Activated CD8-positive, alpha-beta T cell treated with anti-CD3 and anti-CD28 coated beads for 36 hours (primary cell): ENCODE results near the gene ZFHX3. TPM values are rescaled to one million over a fixed set of nuclear protein-coding genes. Genes with fewer than 3 reads are reported as not detected.

ENCODE experiments used
- ATAC-seq: fragments of 200-7000 bp; cut with Tn5 transposase; one replicate; pipeline ENCODE4 v1.10.0; 2021; ENCODE audit warnings: mild to moderate bottlenecking, moderate library complexity
- CTCF ChIA-PET: fragments of 350-600 bp; sonication (Branson Sonifier 250); formaldehyde crosslinking; loops from one replicate; lab custom pipeline; 2021; ENCODE audit warnings: antibody characterized with exemption; lab: Charles Lee
- POLR2A ChIA-PET: fragments of 350-600 bp; sonication (Branson Sonifier 250); formaldehyde crosslinking; loops from one replicate; lab custom pipeline; 2021; ENCODE audit warnings: antibody characterized with exemption; lab: Charles Lee
- DNase-seq: peaks from one replicate; pipeline ENCODE4 v3.0.0-alpha.2; 2020
- H3K27ac Mint-ChIP-seq: one replicate; pipeline ENCODE4 v1.8.0; 2021; ENCODE audit warnings: mild to moderate bottlenecking, mixed read lengths
- H3K27me3 Mint-ChIP-seq: one replicate; pipeline ENCODE4 v1.8.0; 2021; ENCODE audit warnings: mixed read lengths
- H3K36me3 Mint-ChIP-seq: one replicate; pipeline ENCODE4 v1.8.0; 2021; ENCODE audit warnings: low read depth, mixed read lengths
- H3K4me1 Mint-ChIP-seq: one replicate; pipeline ENCODE4 v1.8.0; 2021; ENCODE audit warnings: low read depth, mixed read lengths
- H3K4me3 Mint-ChIP-seq: one replicate; pipeline ENCODE4 v1.8.0; 2021; ENCODE audit warnings: mild to moderate bottlenecking, moderate library complexity, mixed read lengths
- H3K9me3 Mint-ChIP-seq: one replicate; pipeline ENCODE4 v1.8.0; 2021; ENCODE audit warnings: mixed read lengths
- intact Hi-C: fragments of 100-400 bp; cut with micrococcal nuclease; formaldehyde crosslinking; loops from one replicate; pipeline ENCODE4 v1.10.0; 2022
- total RNA-seq, 2 experiments: library from RNA; stranded (reverse); gene quantifications; one replicate each; pipeline ENCODE4 v1.2.3, GENCODE V29; 2021
- TF ChIP-seq, protein P1 (sequence below): fragments of 200-600 bp; IDR thresholded peaks from one replicate; pipeline ENCODE4 v1.8.0; 2022; ENCODE audit warnings: antibody characterized with exemption, mild to moderate bottlenecking

ZFHX3 gene
- total RNA-seq, 2 experiments from 2014 or later: 0.16 to 0.25 TPM

DNA sequence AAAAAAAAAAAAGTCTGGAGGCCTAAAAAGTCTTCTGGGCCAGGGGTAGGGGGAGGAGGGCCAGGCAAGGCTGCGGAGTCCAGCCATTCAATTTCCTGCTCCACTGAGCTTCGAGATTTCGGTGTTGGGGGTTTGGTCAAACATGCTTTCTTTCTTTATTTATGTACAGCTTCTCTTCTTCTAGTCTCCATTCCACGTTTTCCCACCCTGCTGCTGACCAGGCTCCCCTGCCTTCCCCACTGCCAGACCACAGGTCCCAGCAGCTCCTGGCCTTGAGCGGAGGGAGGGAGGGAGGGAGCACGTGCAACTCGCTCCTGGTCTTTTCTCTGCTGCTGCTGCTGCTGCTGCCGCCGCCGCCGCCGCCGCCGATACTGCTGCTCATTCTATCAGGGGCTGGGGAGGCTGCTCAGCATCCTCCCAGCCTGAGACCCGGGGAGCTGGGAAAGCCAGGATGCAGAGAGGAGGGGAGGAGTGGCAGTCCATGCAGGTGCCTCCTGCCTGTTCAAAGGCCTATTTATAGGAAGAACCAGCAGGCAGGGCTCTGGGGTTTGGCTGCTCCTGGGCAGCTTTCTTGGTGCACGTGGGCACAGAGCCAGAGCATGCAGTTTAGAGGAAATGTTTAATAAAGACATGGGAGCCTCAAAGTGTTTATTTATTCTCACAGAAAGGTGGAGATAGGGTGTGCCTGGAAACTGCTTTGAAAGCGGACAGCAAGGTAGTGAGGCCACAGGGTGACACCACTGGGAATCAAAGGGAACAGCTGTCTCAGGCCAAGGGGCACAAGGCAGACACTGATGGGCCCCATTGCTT is 23.4 kb upstream of the ZFHX3 start:
- ChIA-PET CTCF (no interaction called here), POLR2A (no interaction called here)
- no peak overlapping the region for H3K27ac Mint-ChIP-seq
- no peaks in the 10 kb centered on the region for H3K36me3 Mint-ChIP-seq
- peaks cover 4% of the 10 kb centered on the region for H3K4me1 Mint-ChIP-seq
- TF ChIP-seq, protein P1, sequence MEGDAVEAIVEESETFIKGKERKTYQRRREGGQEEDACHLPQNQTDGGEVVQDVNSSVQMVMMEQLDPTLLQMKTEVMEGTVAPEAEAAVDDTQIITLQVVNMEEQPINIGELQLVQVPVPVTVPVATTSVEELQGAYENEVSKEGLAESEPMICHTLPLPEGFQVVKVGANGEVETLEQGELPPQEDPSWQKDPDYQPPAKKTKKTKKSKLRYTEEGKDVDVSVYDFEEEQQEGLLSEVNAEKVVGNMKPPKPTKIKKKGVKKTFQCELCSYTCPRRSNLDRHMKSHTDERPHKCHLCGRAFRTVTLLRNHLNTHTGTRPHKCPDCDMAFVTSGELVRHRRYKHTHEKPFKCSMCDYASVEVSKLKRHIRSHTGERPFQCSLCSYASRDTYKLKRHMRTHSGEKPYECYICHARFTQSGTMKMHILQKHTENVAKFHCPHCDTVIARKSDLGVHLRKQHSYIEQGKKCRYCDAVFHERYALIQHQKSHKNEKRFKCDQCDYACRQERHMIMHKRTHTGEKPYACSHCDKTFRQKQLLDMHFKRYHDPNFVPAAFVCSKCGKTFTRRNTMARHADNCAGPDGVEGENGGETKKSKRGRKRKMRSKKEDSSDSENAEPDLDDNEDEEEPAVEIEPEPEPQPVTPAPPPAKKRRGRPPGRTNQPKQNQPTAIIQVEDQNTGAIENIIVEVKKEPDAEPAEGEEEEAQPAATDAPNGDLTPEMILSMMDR: no peak
- H3K4me3 Mint-ChIP-seq: no peak overlapping the region
- no peaks in the 10 kb centered on the region for H3K9me3 Mint-ChIP-seq
- intact Hi-C loops: no loop called here
- ATAC-seq (no peak), DNase-seq (no peak)
- H3K27me3 Mint-ChIP-seq: peaks cover 38% of the 10 kb centered on the region

DNA sequence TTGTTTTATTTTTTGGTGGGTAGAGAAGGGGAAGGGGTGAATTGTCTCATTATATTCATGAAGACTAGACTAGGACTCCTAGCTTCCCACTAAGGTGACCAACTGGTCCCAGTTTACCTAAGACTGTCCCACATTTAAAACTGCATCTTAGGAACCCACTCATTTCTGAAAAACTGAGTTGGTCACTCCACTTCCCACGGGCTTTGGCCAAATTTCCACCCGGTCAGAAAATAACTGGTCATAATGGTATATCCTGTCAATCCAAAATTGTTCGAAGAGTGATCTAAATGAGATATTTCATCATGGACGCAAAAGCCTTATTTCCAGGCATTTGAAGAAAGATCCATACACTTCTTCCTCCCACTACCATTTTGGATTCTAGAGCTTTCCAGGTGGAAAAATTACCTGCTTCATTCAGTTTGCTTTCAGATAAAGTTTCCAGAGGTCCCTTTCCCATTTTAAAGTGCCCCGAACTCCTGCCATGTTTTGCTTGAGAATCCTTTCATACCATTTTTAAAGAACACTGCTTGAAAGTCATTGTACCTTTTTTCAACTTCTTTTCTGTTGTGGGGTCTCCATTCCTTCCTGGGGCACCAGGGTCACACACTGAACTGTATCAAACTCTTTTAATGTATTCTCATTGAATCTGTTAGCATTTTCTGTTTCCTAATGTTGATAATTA is 21.8 kb upstream of the ZFHX3 start:
- intact Hi-C loops: no loop called here
- CTCF ChIA-PET: no interaction called here
- TF ChIP-seq, protein P1: no peak
- DNase-seq (no peak), ATAC-seq (no peak)
- Mint-ChIP-seq H3K4me3 (no peak overlapping the region), H3K27ac (no peak overlapping the region), H3K9me3 (no peaks in the 10 kb centered on the region), H3K4me1 (peaks cover 6% of the 10 kb centered on the region), H3K27me3 (peaks cover 52% of the 10 kb centered on the region), H3K36me3 (no peaks in the 10 kb centered on the region)
- POLR2A ChIA-PET: interaction anchor here (0.6 kb wide), 1 partner anchor 100 kb away, joined by 4 read pairs; no protein-coding TSS in a partner anchor

DNA sequence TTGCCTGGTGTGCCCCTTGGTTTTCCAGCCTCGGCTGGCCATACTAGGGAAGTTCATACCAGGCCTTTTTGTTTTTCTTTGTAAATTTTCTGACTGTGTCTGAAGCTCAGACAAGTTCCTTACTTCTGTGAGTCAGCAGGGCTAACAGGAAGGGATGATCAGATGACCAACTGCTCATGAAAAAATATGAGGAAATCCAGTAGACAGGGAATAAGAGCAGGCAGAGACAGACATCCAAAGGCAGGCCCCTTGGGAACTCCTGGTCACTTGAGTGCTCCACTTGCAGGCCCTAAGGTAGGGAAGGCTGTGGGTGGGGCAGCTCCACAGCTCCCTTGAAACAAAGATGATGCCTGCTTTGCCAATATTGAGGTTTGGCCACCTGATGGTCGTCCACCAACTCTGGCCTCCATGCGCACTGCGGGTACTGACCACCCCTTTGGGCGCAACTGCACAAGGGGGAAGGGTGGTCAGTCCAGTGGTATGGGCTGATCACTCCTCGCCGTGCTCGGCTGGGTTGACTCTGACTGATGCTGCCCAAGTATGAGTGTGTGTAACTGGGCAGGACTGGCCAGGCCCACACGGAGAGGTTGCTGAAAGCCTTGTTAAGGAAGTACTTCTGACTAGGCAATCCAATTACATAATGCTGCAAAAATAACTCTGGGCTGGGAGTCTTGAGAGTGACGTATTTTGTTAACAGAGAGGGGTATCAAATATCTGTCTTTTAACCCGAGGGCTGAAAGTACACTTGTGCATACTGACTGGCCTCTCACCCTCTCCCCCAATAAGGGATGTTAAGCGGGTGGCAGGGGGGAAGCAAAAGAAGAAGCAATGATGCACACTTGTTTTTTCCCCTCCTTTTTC is 20.8 kb upstream of the ZFHX3 start:
- no peak for ATAC-seq
- H3K27me3 Mint-ChIP-seq: peaks cover 57% of the 10 kb centered on the region

DNA sequence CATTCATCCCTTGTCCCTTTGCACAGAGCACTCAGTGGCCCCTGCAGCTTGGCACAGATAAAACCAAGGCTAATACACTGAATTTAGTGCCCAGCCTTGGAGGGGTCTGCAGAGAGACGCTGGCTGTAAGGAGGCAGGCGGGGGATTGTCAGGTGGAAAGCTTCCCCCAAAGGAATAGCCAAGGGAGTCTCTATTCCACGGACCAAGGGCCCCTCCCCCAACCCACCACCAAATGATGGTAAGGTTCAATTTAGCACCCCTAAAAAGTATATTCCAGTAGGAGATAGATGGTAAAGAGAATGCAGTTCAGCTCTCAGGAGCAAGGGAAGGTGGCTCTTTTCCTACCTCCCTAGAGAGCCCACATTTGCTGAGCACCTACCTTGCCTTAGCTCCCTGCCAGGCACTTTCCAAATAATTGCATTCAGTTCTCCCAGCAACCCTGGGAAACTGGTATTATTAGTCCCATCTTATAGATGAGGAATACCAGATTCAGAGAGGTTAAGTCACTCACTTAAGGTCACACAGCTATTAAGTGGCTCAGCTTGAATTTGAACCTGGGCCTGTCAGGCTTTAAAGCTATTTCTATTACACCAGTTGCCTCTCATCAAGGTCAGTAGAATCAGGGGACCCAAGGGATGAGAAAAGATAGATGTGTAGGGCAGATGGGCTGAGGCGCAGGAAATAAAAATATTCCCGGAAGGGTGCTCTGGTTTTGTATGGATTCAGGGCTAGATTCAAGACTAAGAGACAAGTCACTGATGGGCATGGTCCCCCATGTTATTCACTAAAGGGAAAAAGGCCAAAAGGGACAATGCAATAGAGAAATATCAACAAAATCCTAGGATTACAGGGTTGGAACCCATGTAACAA is 20.0 kb upstream of the ZFHX3 start:
- no peaks in the 10 kb centered on the region for H3K36me3 Mint-ChIP-seq
- POLR2A ChIA-PET: no interaction called here
- peaks cover 65% of the 10 kb centered on the region for H3K27me3 Mint-ChIP-seq
- CTCF ChIA-PET: no interaction called here
- no peak overlapping the region for H3K4me3 Mint-ChIP-seq
- ATAC-seq: no peak
- TF ChIP-seq, protein P1: no peak
- DNase-seq: no peak
- H3K4me1 Mint-ChIP-seq: peaks cover 6% of the 10 kb centered on the region
- no peak overlapping the region for H3K27ac Mint-ChIP-seq
- intact Hi-C loops: no loop called here
- no peaks in the 10 kb centered on the region for H3K9me3 Mint-ChIP-seq

More for the DNA sequence above, 20.8 kb upstream of the ZFHX3 start:
- no peak for DNase-seq
- H3K36me3 Mint-ChIP-seq: no peaks in the 10 kb centered on the region
- intact Hi-C loops: no loop called here
- TF ChIP-seq, protein P1: no peak
- H3K4me3 Mint-ChIP-seq: no peak overlapping the region
- CTCF ChIA-PET: no interaction called here
- POLR2A ChIA-PET: no interaction called here
- no peak overlapping the region for H3K27ac Mint-ChIP-seq
- no peaks in the 10 kb centered on the region for H3K9me3 Mint-ChIP-seq
- H3K4me1 Mint-ChIP-seq: peaks cover 6% of the 10 kb centered on the region
